GM21423 (cell line): Measurements from ENCODE around the gene NCOA1.
A peak's percentile ranks its signal among the peaks of the same experiment; 100 is the strongest.
"Not testable (repeated sequence)": the region's sequence is repeated elsewhere in the genome, so short reads cannot be mapped to it uniquely, and the experiment has no call there.

ENCODE experiments used
- ATAC-seq: cut with Tn5 transposase; IDR thresholded peaks from one replicate; pipeline ENCODE4 v1.9.1; 2021; ENCODE audit warnings: mild to moderate bottlenecking, moderate library complexity; ENCODE audit not compliant: unreplicated experiment

Gene NCOA1

DNA sequence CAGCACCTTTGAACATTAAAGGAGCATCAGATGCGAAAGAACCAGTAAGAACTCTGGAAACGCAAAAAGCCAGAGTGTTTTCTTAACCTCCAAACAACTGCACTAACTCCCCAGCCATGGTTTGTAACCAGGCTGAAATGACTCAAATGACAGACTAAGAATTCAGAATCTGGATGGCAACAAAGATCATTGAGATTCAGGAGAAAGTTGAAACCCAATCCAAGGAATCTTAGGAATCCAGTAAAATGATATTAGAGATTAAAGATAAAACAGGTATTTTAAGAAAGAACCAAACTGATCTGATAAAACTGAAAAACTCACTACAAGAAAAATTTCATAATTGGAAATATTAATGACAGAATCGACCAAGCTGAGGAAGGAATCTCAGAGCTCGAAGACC is 185.4 kb downstream of the NCOA1 start:
- no peak for ATAC-seq

DNA sequence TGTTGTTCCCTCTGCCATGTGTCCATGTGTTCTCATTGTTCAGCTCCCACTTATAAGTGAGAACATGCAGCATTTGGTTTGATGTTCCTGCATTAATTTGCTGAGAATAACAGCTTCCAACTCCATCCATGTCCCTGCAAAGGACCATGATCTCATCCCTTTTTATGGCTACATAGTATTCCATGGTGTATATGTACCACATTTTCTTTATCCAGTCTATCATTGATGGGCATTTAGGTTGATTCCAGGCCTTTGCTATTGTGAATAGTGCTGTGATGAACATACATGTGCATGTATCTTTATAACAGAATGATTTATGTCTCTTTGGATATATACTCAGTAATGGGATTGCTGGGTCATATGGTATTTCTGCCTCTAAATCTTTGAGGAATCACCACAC is 187.0 kb downstream of the NCOA1 start:
- not testable (repeated sequence) for ATAC-seq

DNA sequence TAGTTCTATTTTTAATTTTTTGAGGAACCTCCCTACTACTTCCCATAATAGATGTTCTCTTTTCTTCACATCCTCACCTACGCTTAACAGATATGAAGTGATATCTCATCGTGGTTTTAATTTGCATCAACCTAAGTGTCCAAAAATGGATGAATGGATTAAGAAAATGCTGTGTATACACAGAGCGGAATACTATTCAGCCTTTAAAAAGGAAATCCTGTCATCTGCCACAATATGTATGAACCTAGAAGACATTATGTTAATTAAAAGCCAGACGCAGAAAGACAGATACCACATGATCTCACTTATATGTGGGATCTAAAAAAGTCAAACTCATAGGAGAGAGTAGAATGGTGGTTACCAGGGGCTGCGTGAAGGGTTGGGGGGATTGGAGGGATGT is 189.1 kb downstream of the NCOA1 start:
- no peak for ATAC-seq

DNA sequence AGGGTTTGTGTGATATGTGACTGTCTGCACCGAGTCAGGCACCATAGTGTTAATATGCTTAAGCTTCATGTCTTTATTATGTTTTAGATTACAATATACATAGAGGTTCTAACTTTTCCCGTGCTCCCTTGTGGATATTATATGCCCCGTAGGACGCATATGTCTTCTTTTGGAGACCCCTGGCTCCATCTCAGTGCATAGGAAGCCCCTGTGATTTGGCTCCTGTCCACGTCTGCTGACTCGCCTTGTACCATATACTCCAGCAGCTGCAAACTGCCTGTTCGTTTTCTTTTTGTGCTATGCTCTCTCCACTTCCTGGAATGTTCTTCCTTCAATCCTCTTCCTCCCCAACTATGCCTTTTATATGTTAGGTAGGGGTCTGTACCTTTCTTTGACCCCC is 191.2 kb downstream of the NCOA1 start:
- no peak for ATAC-seq

DNA sequence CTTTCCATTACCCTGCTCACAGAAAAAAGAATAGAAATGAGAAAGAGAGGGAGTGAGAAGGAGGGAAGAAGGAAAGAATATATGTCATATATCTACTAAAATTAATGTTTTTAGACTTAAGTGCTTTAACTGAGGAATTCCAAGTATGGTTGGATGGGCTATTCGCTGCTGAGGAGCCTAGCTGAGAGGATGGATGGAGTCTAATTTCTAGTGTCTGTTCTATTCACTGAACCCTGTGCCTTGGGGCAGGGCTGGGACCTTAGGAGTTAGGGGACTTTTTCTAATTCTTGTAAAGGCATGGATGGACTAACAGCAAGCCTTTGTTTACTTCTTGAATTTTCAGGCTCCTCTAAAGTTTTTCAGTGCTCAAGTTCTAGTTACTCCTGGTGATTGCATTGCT is 192.4 kb downstream of the NCOA1 start:
- ATAC-seq: no peak

DNA sequence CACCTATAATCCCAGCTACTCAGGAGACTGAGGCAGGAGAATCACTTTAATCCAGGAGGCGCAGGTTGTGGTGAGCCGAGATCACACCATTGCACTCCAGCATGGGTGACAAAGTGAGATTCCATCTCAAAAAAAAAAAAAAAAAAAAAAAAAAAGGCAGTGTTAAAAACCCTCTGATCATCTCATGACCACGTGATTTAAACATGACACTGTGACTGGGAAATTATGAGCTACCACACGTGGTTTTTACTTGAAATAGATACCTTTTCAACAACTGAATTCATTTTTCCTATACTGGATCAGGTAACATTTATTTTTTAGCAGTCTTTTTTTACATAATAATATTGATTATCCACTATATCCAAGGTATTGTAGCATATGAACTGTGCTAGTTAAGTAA is 199.5 kb downstream of the NCOA1 start:
- no peak for ATAC-seq

DNA sequence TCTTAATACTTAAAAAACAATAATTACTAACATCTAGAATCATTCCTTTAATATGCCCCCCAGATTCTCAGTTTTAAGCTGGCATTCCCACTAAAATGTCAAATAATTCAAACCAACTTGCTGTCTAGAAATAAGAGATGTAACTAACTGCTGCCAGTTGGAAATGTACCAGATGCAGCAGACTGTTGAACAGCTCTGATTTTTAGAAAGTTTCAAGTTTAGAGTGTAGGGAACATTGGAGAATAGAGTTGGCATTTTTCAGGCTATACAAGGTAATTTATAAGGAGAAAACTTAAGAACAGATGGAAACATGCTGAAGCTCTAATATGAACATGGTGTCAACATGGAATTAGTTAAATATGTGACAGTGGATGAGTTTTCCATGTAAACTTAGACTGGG is 200.8 kb downstream of the NCOA1 start:
- no peak for ATAC-seq

DNA sequence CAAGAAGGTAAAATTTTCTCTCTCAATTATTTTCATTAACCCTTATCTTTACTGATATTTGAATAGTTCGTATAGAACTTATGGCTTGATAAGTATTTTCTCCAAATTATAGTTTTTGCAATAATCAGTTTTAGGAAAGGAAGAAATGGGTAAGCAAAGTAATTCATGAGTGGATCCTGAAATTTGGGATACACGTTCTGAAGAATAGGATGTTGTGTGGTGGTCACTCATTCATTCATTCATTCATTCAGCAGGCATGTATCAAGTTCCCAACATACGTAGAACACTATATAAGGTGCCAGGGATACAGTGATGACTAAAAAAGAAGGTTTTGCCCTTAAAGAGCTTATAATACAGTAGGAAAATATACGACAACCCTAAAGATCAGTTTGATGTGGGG is 206.7 kb downstream of the NCOA1 start:
- no peak for ATAC-seq

DNA sequence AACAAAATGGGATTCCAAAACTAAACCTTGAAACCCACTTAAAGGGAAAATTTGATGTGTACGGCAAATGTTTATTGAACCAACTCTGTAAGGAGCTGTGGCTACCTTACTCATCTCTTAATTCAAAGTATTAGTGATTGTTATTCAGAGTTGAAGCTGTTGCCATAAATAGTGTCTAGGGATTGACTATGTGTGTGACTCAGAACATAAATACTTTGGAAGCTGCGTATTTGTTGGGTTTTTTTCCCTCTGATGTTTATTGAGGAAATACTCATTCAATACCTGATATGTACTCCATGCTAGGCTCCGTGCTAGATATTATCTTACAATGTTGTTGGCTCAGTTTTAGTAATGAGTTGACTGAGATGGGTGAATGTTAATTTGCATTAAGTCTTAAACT is 211.7 kb downstream of the NCOA1 start:
- ATAC-seq: no peak

DNA sequence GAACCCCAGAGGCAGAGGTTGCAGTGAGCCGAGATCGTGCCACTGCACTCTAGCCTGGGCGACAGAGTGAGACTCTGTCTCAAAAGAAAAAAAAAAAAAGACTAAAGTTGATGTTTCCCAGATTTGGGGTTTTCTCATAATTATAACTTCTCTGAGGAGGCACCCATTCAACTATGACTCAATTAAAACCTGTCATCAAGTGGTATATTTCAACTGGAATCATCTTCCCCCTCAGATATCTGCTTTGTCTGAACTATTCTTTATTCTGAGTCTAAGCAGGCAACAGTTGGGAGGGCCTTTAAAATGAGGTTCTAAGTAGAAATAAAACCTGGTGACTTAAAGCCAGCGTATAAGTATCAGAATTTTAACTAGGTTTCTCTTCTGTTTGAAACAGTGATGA is 213.6 kb downstream of the NCOA1 start:
- no peak for ATAC-seq

DNA sequence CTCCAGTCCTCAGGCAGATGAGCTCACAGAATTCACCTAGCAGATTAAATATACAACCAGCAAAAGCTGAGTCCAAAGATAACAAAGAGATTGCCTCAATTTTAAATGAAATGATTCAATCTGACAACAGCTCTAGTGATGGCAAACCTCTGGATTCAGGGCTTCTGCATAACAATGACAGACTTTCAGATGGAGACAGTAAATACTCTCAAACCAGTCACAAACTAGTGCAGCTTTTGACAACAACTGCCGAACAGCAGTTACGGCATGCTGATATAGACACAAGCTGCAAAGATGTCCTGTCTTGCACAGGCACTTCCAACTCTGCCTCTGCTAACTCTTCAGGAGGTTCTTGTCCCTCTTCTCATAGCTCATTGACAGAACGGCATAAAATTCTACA is 216.1 kb downstream of the NCOA1 start:
- ATAC-seq: no peak

DNA sequence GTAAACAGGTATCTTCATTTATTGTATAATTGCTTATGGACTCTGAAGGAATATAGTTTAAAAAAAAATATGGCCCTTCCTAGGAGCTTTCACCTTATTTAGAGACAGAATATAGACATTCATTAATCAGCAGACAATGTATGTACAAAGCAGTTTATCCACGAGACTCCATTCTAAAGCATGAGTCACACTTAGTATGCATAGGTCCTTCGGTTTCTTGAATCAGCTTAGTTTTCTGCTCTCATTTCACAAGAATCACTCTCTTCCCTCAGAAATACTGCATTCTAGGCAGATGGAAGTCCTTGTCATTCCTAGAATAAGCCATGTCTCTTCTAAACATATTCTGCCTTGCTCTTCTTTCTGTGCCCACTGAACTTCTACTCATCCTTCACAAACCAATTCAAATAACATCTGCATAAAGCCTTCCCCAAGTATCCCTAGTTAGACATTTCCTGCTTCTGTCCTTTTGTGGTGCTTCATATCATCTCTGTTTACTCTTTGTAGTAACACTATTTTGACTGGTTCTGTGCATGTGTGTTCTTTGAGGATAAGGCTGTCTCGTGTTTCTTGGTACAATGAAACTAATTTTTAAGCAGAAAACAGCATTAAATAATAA is 217.6 kb downstream of the NCOA1 start:
- ATAC-seq: no peak

DNA sequence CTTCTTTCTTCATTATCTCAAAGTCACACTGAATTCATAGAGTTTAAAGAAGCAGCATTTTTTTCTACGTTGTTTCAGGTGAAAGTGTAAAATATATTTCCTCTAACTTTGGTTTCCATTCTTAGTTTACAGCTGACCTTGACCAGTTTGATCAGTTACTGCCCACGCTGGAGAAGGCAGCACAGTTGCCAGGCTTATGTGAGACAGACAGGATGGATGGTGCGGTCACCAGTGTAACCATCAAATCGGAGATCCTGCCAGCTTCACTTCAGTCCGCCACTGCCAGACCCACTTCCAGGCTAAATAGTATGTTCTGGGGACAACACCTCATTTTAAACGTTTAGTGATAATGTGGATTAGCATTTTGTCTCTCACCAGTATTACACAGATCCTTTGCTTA is 219.8 kb downstream of the NCOA1 start:
- no peak for ATAC-seq

DNA sequence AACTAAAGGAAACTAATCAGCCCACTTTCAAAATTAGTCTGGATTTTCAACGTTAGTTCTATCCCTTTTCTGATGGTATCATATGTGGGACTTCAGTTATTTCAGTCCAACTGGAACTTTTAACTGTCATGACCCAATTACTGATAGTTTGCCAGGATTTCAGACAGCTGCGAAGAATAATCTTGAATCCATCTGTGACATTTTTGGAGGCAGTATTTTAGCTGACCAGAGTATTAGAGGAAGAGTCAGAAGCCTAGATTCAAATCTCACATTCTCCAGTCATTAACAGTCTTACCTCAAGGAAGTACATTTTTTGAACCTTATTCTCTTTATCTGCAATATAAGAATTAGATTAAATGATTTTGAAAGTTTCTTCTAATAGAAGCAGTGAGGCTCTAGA is 220.8 kb downstream of the NCOA1 start:
- no peak for ATAC-seq

DNA sequence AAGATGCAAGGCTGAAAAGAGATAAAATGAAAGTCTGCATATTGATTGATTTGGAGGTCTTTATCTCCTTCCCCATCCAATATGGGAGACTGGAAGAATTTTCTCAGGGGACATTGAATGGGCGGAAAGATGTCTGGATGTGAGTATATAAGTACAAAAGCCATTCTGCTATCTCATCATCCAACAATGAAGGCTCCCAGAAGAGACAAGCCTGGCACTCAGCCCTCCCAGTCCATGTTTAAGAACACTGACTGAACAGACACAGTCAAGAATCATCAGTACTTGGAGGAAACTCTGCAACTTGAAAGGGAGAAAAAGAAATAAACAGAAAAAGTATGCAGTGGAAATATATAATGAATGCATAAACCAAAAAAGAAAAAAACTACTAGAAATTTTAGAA is 221.2 kb downstream of the NCOA1 start:
- ATAC-seq: no peak

DNA sequence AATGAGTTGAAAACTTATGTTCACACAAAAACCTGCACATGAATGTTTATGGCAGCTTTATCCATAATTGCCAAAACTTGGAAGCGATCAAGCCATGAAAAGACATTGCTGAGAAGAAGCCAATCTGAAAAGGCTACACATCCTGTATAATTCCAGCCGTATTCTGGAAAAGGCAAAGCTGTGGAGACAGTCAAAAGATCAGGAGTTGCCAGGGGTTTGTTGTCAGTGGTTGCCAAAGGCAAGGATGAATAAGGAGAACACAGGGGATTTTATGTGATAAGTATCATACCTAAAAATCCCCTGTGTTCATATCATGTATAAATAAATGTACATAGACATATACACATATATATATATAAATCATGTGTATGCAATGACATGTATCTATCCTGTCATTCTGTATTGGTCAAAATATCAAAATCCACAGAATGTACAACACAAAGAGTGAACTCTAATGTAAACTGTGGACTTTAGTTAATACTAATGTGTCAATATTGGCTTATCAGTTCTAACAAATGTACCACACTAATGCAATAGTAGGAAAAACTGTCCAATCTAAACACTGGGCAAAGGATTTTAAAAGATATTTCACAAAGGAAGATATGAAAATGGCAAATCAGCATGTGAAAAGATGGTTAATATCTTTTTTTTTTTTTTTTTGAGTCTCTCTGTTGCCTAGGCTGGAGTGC is 226.4 kb downstream of the NCOA1 start:
- no peak for ATAC-seq

DNA sequence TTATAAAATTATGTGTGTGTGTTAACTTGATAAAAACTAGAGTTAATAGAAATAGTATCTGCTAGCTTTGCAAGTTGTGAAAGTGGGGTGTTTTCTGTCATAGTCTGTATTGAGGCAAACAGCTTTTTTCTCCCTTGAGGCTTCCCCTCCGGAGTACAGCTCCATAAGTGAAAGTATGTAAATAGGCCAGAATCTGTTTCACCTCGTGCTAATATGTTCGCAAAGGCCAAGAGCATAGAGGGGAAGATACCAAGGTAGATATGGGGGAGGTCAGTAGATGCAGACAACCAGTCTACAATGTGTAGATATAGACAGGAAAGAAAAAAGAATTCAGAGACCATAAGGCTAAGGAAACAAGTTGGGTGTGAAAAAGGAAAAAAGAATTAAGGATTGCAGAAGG is 229.3 kb downstream of the NCOA1 start:
- peak; percentile 74 for ATAC-seq

DNA sequence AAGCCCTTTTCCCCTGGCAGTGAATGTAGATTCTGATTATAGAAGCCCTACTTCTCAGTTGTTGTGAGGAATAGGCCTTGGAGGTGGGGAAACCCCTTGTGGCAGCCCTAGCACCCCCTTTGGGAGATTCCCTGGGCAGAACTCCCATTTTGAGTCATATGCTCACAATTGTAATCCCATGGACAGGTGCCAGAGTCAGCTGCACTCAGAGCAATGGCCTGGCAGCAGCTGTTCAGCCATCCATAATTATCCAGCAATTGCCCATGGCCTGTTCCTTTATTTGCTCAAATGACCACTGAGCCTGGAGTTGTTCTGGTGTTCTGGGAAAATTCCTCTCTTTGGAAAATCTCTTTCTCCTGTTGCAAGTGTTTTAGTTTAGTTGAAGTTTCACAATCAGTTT is 230.4 kb downstream of the NCOA1 start:
- ATAC-seq: no peak

DNA sequence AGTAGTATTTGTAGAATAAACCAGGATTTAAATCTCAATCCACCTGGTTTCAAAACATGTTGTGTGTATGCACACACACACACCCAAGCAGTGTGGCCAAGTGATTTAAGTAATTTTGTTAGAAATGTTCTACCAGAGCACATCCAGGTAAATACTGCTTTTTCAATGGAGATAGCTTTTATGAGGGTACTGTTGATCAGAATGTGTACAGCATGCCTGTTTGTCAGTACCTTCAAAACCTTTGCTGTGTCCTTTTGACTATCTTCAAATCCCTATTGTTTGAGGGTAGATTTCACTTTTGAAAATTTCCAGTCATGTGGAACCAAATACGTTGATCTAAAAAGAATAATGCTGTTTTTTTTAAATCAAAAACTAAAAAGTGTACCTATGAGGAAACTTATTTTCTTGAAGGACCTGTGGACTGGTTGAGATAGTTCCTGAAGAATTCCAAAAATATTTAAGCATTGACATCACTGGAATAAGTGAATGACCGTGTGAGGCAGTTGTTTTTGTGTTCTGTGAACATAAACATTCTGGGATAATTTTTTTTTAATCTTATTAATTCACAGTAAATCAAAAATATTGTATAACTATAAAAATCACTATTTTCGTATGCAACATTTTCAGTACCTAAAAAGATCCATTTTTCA is 231.2 kb downstream of the NCOA1 start:
- ATAC-seq: no peak

DNA sequence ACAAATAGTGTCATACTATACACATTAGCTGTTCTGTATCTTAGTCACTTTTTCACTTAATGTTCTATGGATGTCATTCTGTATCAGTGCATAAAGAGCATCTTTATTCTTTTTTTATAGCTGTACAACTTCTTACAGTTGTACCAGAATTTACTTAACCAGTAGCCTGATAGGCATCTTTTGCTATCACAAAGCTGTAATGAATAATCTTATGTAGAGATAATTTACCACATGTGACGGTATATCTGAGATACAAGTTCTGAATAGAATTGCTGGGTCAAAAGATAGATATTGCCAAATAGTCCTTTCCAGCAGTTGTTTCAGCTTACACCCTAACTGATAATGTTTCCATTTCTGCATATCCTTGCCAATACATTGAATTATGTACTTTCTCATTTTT is 232.1 kb downstream of the NCOA1 start:
- ATAC-seq: no peak

DNA sequence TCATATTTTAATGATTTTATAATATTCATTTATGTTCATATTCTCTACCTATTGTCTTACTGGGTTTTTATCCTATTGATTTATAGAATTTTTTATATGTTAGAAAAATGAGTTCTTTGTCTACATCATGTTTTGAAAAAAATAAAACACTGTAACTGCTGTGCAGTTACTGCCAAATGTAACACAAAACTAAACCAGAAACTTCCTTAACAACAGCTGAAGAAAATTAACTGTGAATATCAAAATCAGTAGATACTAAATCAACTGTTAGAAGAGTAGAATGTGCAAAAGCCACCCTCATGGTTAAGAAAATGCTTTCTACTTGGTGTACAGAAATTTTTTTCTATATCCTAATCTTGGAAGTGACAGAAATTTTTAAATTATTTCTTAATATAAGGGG is 232.6 kb downstream of the NCOA1 start:
- ATAC-seq: no peak

DNA sequence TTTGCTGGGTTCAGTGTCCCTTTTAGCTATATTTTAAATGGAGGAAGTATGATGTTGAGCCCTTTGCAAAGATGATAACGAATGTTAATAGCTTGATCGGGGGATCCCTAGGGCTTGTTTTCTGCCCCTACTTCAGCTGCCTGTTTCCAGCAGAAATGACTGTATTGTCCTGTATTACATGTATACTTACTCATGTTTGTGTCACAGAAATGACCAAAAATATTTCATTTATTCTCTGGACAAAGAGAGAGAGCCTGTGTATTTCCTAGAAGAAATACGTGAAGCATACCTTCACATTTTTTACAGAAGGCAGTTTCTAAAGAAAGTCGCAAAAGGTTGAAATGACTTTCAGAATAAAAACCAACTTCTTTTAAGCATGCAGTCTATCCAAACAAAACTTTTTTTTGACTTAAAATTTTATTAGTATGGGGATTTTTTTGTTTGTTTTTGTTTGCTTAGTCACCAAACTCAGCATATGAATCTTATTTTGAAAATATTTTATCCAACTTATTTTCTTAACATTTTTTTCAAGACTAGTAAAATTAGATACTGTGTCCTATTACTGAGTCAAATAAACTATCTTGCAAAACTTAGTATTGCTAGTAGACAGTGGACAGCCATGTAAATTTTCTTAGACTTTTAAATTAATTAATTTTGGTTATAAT is 233.2 kb downstream of the NCOA1 start:
- ATAC-seq: no peak
